BE2C (cell line): ENCODE results near the gene ZFP64.
A peak's percentile ranks its signal among the peaks of the same experiment; 100 is the strongest.
"Not testable (repeated sequence)": the region's sequence is repeated elsewhere in the genome, so short reads cannot be mapped to it uniquely, and the experiment has no call there.

ENCODE experiments used
- DNase-seq: peaks from one replicate; pipeline ENCODE4 v3.0.0-alpha.2; 2020
- H3K27me3 ChIP-seq: fragments of 250-450 bp; sonication (Bioruptor Pico); 2 replicates; pipeline ENCODE4 v1.5.1; 2020; ENCODE audit warnings: mild to moderate bottlenecking
- H3K36me3 ChIP-seq: fragments of 250-450 bp; sonication (Bioruptor Pico); 2 replicates; pipeline ENCODE4 v1.5.1; 2020; ENCODE audit warnings: mild to moderate bottlenecking
- H3K4me1 ChIP-seq: fragments of 250-450 bp; sonication (Bioruptor Pico); 2 replicates; pipeline ENCODE4 v1.5.1; 2020
- H3K4me3 ChIP-seq: 2 replicates; pipeline ENCODE4 v1.5.1; 2011; ENCODE audit warnings: low read depth, low read length
- H3K9me3 ChIP-seq: fragments of 250-450 bp; sonication (Bioruptor Pico); 2 replicates; pipeline ENCODE4 v1.5.1; 2020
- CTCF ChIP-seq: IDR thresholded peaks from 2 replicates; pipeline ENCODE4 v1.5.1; 2012; ENCODE audit warnings: mild to moderate bottlenecking, low read depth, low read length

ZFP64 gene

GRCh38 chr20:52193133-52193532 is 1.6 kb upstream of the ZFP64 start:
- H3K4me1 ChIP-seq: no peaks in the 10 kb centered on the region; the same call in 1 of the 2 replicates
- no peaks in the 10 kb centered on the region for H3K36me3 ChIP-seq
- DNase-seq: no peak
- TF ChIP-seq CTCF: no peak
- H3K4me3 ChIP-seq: no peak overlapping the region
- no peaks in the 10 kb centered on the region for H3K9me3 ChIP-seq
- H3K27me3 ChIP-seq: no peaks in the 10 kb centered on the region

GRCh38 chr20:52192719-52193007 is 1.1 kb upstream of the ZFP64 start:
- not testable (repeated sequence) for DNase-seq

GRCh38 chr20:52191916-52192718 is 538 bp upstream of the ZFP64 start:
- TF ChIP-seq CTCF: peak; percentile 50
- H3K4me1 ChIP-seq: no peaks in the 10 kb centered on the region; the same call in 1 of the 2 replicates
- peak; percentile 59 for DNase-seq
- H3K9me3 ChIP-seq: no peaks in the 10 kb centered on the region
- H3K27me3 ChIP-seq: no peaks in the 10 kb centered on the region
- peaks cover 1% of the 10 kb centered on the region for H3K36me3 ChIP-seq
- H3K4me3 ChIP-seq: peak overlapping the region; percentile 86

More at GRCh38 chr20:52192719-52193007, 1.1 kb upstream of the ZFP64 start:
- not testable (repeated sequence) for H3K36me3 ChIP-seq, H3K4me1 ChIP-seq, H3K9me3 ChIP-seq, H3K27me3 ChIP-seq
- peak overlapping the region; percentile 86 for H3K4me3 ChIP-seq

GRCh38 chr20:52190437-52191131 is 995 bp downstream of the ZFP64 start:
- Histone ChIP-seq H3K9me3 (no peaks in the 10 kb centered on the region), H3K27me3 (no peaks in the 10 kb centered on the region), H3K36me3 (peaks cover 13% of the 10 kb centered on the region), H3K4me1 (no peaks in the 10 kb centered on the region; the same call in 1 of the 2 replicates), H3K4me3 (peak overlapping the region; percentile 86)
- TF ChIP-seq CTCF: no peak
- peak; percentile 24 for DNase-seq

GRCh38 chr20:52181766-52182165 is 9.8 kb downstream of the ZFP64 start:
- TF ChIP-seq CTCF: no peak
- Histone ChIP-seq H3K4me3 (no peak overlapping the region), H3K4me1 (no peaks in the 10 kb centered on the region), H3K36me3 (peaks cover 33% of the 10 kb centered on the region), H3K9me3 (no peaks in the 10 kb centered on the region), H3K27me3 (no peaks in the 10 kb centered on the region)
- no peak for DNase-seq

GRCh38 chr20:52180180-52180840 is 11.3 kb downstream of the ZFP64 start:
- TF ChIP-seq CTCF: no peak
- no peaks in the 10 kb centered on the region for H3K4me1 ChIP-seq
- peaks cover 26% of the 10 kb centered on the region for H3K36me3 ChIP-seq
- H3K4me3 ChIP-seq: no peak overlapping the region
- DNase-seq: no peak
- H3K9me3 ChIP-seq: no peaks in the 10 kb centered on the region
- H3K27me3 ChIP-seq: no peaks in the 10 kb centered on the region
